Cardiac muscle cell (in vitro differentiated cells and primary cell): Measurements from ENCODE around the gene PLA2G7. TPM values are rescaled to one million over a fixed set of nuclear protein-coding genes. Genes with fewer than 3 reads are reported as not detected.

Source experiments
- DNase-seq, 2 donors: peaks; one replicate each; pipeline versions ENCODE4 v3.0.0 to v3.0.0-alpha.2; 2010 to 2017; ENCODE audit warnings: low read depth in 1 of 2, low spot score in 1 of 2
- H3K27ac ChIP-seq: fragments of 200-600 bp; sonication (generic); 2 replicates; pipeline ENCODE4 v1.5.1; 2016
- H3K27me3 ChIP-seq: fragments of 200-600 bp; sonication (generic); 2 replicates; pipeline ENCODE4 v1.6.0; 2016; ENCODE audit warnings: control low read depth
- H3K36me3 ChIP-seq: fragments of 200-600 bp; sonication (generic); 2 replicates; pipeline ENCODE4 v1.5.1; 2016; ENCODE audit warnings: control low read depth
- H3K4me1 ChIP-seq: fragments of 200-600 bp; sonication (generic); 2 replicates; pipeline ENCODE4 v1.8.1; 2017; ENCODE audit warnings: low read depth, mild to moderate bottlenecking, mixed run types
- H3K4me3 ChIP-seq: fragments of 200-600 bp; sonication (generic); 2 replicates; pipeline ENCODE4 v1.5.1; 2016; ENCODE audit warnings: mild to moderate bottlenecking
- H3K9me3 ChIP-seq: fragments of 200-600 bp; sonication (generic); 2 replicates; pipeline ENCODE4 v1.5.1; 2017; ENCODE audit warnings: low read depth, mild to moderate bottlenecking, control low read depth
- CTCF ChIP-seq: IDR thresholded peaks from 2 replicates; pipeline ENCODE4 v1.5.1; 2012; ENCODE audit warnings: low read depth, mild to moderate bottlenecking, low read length
- polyA plus RNA-seq: library from polyadenylated mRNA; unstranded; fragments of >200 nt; fragmentation: Nextera tagmentation; extraction: Ambion mirVana; gene quantifications from 2 replicates; pipeline ENCODE4 v1.2.1, GENCODE V29; 2016
- total RNA-seq: library from RNA; depleted of rRNA; stranded (reverse); fragments of >200 nt; gene quantifications from 2 replicates; pipeline ENCODE4 v1.2.3, GENCODE V29; 2016

PLA2G7 gene
- total and polyA plus RNA-seq, 2 experiments from 2014 or later, result not detected

DNA sequence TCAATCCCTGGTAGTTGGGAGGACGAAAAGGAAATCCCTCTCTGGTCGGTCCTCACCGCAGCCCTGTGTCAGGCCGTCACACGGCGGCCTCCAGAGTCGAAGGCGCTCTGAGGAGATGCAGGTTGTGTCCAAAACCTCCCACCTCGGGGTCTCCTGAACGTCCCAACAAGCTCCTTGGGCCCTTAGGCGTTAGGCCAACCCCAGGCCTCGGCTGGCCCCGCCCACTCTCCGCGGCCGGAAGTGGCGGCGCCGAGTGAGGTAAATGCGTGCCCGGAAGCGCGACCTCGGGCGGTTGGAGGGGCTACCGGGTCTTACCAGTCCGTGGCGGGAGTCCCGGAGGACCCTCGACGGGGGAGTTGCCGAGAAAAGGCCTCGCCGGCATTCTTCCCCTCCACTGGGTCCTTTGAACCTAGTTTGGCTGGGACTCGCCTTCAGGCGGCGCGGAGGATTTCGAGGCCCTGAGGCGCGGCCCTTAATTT, 47.5 kb downstream of the PLA2G7 start, which contains the start of gene TDRD6:
Gene TDRD6 (plus strand): TSS at position 267 of the 479 bp plus-strand sequence. CDS start 244 bp downstream, outside the sequence.
- no peaks in the 10 kb centered on the region for H3K4me1 ChIP-seq
- H3K36me3 ChIP-seq, result no peaks in the 10 kb centered on the region
- H3K9me3 ChIP-seq, result no peaks in the 10 kb centered on the region
- no peak within 1 kb of the TSS for H3K27ac ChIP-seq
- no peak within 1 kb of the TSS for H3K4me3 ChIP-seq
- no peak for TF ChIP-seq CTCF
- no peak for DNase-seq
- no peaks in the 10 kb centered on the region for H3K27me3 ChIP-seq

- Histone ChIP-seq H3K36me3 (no peaks in the 10 kb centered on the region), H3K27ac (no peak overlapping the region)
- no peak for TF ChIP-seq CTCF
Observed at GRCh38 chr6:46684771-46685170, 50.4 kb downstream of the PLA2G7 start.

GRCh38 chr6:46677314-46677654, 57.9 kb downstream of the PLA2G7 start:
- Histone ChIP-seq H3K9me3 (no peaks in the 10 kb centered on the region), H3K27me3 (no peaks in the 10 kb centered on the region), H3K36me3 (no peaks in the 10 kb centered on the region), H3K27ac (no peak overlapping the region), H3K4me3 (no peak overlapping the region), H3K4me1 (peaks cover 7% of the 10 kb centered on the region)
- peak in 1 of 2 donors; percentile 50 for DNase-seq
- no peak for TF ChIP-seq CTCF

More at GRCh38 chr6:46684771-46685170, 50.4 kb downstream of the PLA2G7 start:
- H3K4me1 ChIP-seq, result no peaks in the 10 kb centered on the region
- H3K27me3 ChIP-seq, result no peaks in the 10 kb centered on the region
- no peaks in the 10 kb centered on the region for H3K9me3 ChIP-seq
- H3K4me3 ChIP-seq, result no peak overlapping the region
- DNase-seq, result peak in 1 of 2 donors; percentile 68

GRCh38 chr6:46676604-46677313, 58.4 kb downstream of the PLA2G7 start:
- peak in 1 of 2 donors; percentile 10 for DNase-seq

GRCh38 chr6:46674410-46674809, 60.8 kb downstream of the PLA2G7 start:
- Histone ChIP-seq H3K9me3 (no peaks in the 10 kb centered on the region), H3K27me3 (no peaks in the 10 kb centered on the region), H3K4me3 (no peak overlapping the region), H3K27ac (no peak overlapping the region), H3K4me1 (peaks cover 7% of the 10 kb centered on the region), H3K36me3 (no peaks in the 10 kb centered on the region)
- DNase-seq, result no peak
- TF ChIP-seq CTCF, result no peak

More at GRCh38 chr6:46676604-46677313, 58.4 kb downstream of the PLA2G7 start:
- H3K9me3 ChIP-seq, result no peaks in the 10 kb centered on the region
- H3K27me3 ChIP-seq, result no peaks in the 10 kb centered on the region
- no peak for TF ChIP-seq CTCF
- no peak overlapping the region for H3K4me3 ChIP-seq
- H3K4me1 ChIP-seq, result peaks cover 7% of the 10 kb centered on the region
- no peak overlapping the region for H3K27ac ChIP-seq
- no peaks in the 10 kb centered on the region for H3K36me3 ChIP-seq
